ENCODE data around the gene CYP46A1. TPM values are rescaled to one million over a fixed set of nuclear protein-coding genes. Genes with fewer than 3 reads are reported as not detected.

Gene CYP46A1
- total RNA-seq, 1 experiment from 2014 or later, result 0.59 TPM

- H3K14ac ChIP-seq (ENCODE audit: insufficient read depth, low read length), result no peak overlapping the region
- H3K23ac ChIP-seq (ENCODE audit: insufficient read length, low read depth, low read length), result no peak overlapping the region
- no peak overlapping the region for H3K4ac ChIP-seq (ENCODE audit: low read depth, low read length)
- Mint-ChIP-seq H3K27me3 (ENCODE audit: low read depth) (peaks cover 21% of the 10 kb centered on the region), H3K27ac (no peak overlapping the region; a peak in 1 of 7 replicates), H3K4me3 (no peak overlapping the region), H3K36me3 (ENCODE audit: insufficient read depth in 1 of 3, low read depth in 3 of 3) (peaks cover 0 to 12% (median 11%) of the 10 kb centered on the region in 3 experiments; a peak in 5 of 7 replicates), H3K4me1 (peaks cover 60 to 75% of the 10 kb centered on the region in 2 experiments), H3K9me3 (no peaks in the 10 kb centered on the region)
- no peak overlapping the region for H4K8ac ChIP-seq (replicated peaks; ENCODE audit: insufficient read length, low read depth, low read length)
- H3K18ac ChIP-seq (ENCODE audit: insufficient read length, low read depth, low read length), result no peak overlapping the region
- no peak overlapping the region for H2BK15ac ChIP-seq (ENCODE audit: low read depth, low read length)
- no peak overlapping the region for H2BK5ac ChIP-seq (ENCODE audit: insufficient read length, low read length)
- H4K20me1 ChIP-seq (ENCODE audit: control insufficient read depth, insufficient read depth, insufficient read length), result no peaks in the 10 kb centered on the region
- H3K56ac ChIP-seq (ENCODE audit: insufficient read length, low read depth, low read length), result no peak overlapping the region
- no peak overlapping the region for H3K27ac ChIP-seq (ENCODE audit: insufficient read length, low read depth, low read length)
- no peak overlapping the region for H2BK12ac ChIP-seq (ENCODE audit: insufficient read length, low read depth, low read length)
- H3T11ph ChIP-seq (ENCODE audit: low read length), result no peak overlapping the region
- no peaks in the 10 kb centered on the region for H3K23me2 ChIP-seq (ENCODE audit: insufficient read length, low read depth, low read length, poor library complexity, severe bottlenecking)
- H2AK5ac ChIP-seq (ENCODE audit: insufficient read length, low read length), result no peak overlapping the region
- no peaks in the 10 kb centered on the region for H3K79me1 ChIP-seq (ENCODE audit: insufficient read depth, low read depth, low read length, poor library complexity, severe bottlenecking)
- no peaks in the 10 kb centered on the region for H3K9me3 ChIP-seq (ENCODE audit: control insufficient read depth, low read depth, low read length)
- H3K79me2 ChIP-seq (ENCODE audit: insufficient read depth, low read length), result no peaks in the 10 kb centered on the region
- no peak overlapping the region for H3K9ac ChIP-seq (ENCODE audit: extremely low read depth, insufficient read length, low read length)
- no peak for DNase-seq
- H2BK120ac ChIP-seq (ENCODE audit: low read depth, low read length, poor library complexity, severe bottlenecking), result no peak overlapping the region
- no peak for TF ChIP-seq CTCF (conservative IDR thresholded peaks at IDR 0.05)
- no CpG with 5 or more reads among the region's 12 CpGs for WGBS (ENCODE audit: extremely low coverage, insufficient read length, low lambda C conversion rate)
- H4K5ac ChIP-seq (ENCODE audit: insufficient read length, low read depth, low read length), result no peak overlapping the region
- no peak overlapping the region for H2AFZ ChIP-seq (ENCODE audit: low read length)
- H3K27me3 ChIP-seq (ENCODE audit: insufficient read depth, low read length), result no peaks in the 10 kb centered on the region
- H3K4me2 ChIP-seq (ENCODE audit: insufficient read depth, insufficient read length, low read length), result no peak overlapping the region
- no peak overlapping the region for H2BK20ac ChIP-seq (ENCODE audit: low read depth, low read length, poor library complexity, severe bottlenecking)
- peaks cover 11% of the 10 kb centered on the region for H3K4me1 ChIP-seq (ENCODE audit: insufficient read depth, low read length)
- no peak overlapping the region for H4K91ac ChIP-seq (ENCODE audit: insufficient read length, low read depth, low read length)
Measured at GRCh38 chr14:99664937-99665273, 19.2 kb upstream of the CYP46A1 start.

Measured in H9 (cell line).